WTC11 (cell line): ENCODE measurements around the gene SUMF1.

ENCODE experiments used
- CREB1 ChIP-seq: sonication (generic); formaldehyde crosslinking; IDR thresholded peaks from 2 replicates; pipeline ENCODE4 v1.8.0; 2023; ENCODE audit warnings: mild to moderate bottlenecking, missing genetic modification reagents
- TF ChIP-seq, protein P1 (sequence below): fragments of 200-600 bp; IDR thresholded peaks from 2 replicates; pipeline ENCODE4 v1.8.0; 2022; ENCODE audit warnings: antibody characterized with exemption

DNA sequence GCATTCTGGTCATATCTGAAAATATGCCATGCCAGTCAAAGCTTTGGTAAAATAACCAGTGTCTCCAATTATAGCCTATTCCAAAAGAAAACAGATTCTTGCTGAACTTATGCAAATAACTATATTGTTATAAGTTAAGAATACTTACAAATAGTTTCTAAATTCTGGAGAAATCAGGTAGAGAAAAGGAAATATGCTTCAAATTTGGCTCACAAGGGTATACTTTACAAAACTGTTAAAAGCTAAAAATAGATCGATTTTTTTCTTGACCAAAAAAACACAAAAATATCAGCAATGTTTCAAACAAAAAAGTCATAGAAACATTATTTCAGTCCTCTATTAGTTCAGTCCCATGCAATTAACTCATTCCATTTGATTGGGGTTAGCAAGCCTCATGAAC lies 140.2 kb downstream of the SUMF1 start:
- TF ChIP-seq, protein P1, sequence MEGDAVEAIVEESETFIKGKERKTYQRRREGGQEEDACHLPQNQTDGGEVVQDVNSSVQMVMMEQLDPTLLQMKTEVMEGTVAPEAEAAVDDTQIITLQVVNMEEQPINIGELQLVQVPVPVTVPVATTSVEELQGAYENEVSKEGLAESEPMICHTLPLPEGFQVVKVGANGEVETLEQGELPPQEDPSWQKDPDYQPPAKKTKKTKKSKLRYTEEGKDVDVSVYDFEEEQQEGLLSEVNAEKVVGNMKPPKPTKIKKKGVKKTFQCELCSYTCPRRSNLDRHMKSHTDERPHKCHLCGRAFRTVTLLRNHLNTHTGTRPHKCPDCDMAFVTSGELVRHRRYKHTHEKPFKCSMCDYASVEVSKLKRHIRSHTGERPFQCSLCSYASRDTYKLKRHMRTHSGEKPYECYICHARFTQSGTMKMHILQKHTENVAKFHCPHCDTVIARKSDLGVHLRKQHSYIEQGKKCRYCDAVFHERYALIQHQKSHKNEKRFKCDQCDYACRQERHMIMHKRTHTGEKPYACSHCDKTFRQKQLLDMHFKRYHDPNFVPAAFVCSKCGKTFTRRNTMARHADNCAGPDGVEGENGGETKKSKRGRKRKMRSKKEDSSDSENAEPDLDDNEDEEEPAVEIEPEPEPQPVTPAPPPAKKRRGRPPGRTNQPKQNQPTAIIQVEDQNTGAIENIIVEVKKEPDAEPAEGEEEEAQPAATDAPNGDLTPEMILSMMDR = no peak
- TF ChIP-seq CREB1 (CRISPR knock-in tag) = no peak
